GM19043 (cell line): ENCODE data around the gene RMI1.
"Not testable (repeated sequence)": the region's sequence is repeated elsewhere in the genome, so short reads cannot be mapped to it uniquely, and the experiment has no call there.

Experiments
- ATAC-seq: cut with Tn5 transposase; IDR thresholded peaks from one replicate; pipeline ENCODE4 v1.9.1; 2021; ENCODE audit warnings: low read depth; ENCODE audit not compliant: unreplicated experiment

The RMI1 gene

DNA sequence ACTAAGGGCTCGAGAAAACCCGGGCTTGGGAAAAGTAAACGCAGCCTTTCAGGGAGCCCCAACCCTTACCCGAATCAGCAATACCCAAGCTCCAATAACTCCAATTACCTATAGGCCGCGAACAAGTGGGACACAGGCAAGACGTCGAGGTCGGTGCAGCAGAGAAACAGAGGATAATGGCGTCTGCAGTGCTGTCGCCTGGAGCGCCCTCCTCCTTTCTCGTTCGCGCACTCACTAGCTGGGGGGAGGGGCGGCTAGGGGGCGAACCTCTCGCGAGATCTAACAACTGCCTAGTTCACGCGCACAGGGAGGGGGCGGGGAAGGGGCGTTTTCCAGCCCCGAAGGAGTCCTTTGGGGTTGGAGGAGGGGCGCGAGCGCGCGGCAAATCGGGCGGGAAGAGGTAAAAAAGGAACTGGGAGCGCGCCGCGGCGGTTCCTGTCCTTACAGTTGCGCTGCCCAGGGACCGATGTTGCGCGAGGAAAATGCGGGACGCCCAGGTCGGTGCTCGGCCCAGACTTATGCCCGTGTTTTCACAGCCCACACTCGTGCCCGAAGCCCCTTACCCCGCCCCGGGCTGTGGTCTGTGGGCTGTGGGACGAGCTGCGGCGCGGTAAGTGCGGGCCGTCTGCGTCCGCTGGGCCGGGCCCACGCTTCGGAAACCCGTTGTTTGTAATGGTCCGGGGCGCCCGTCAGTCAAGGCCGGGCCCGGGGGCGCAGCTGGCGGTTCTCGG, at the start of gene RMI1:
TSS of gene RMI1 (plus strand) at position 411 of the 731 bp plus-strand sequence. CDS start 20,182 bp downstream, outside the sequence.
- ATAC-seq, result peak; percentile 64

DNA sequence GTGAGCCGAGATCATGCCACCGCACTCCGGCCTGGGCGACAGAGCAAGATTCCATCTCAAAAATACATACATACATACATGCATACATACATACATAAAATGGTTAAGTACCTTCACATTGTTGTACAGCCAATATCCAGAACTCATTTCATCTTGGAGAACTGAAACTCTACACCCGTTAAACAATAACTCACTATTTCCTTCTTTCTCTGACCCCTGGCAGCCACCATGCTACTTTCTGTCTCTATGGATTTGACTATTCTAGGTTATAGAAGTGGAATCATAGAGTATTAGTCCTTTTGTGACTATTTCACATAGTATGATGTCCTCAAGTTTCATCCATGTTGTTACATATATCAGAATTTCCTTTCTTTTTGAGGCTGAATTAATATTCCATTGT, 49.7 kb upstream of the RMI1 start:
- no peak for ATAC-seq

DNA sequence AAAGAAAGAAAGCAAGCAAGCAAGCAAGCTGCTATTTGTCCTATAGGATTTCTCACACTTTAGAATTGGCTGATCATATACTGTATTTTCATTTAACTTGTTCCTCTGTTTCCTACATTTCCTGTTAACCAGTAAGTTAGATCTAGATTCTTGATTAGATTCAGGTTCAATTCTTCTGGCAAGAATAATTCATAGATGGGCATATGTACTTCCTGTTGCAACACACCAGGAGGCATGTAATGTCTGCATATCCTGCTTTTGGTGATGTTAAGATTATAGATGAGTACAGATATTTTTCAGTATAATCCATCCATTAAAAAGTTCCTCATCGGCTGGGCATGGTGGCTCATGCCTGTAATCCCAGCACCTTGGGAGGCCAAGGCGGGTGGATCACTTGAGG, 48.6 kb upstream of the RMI1 start:
- no peak for ATAC-seq

DNA sequence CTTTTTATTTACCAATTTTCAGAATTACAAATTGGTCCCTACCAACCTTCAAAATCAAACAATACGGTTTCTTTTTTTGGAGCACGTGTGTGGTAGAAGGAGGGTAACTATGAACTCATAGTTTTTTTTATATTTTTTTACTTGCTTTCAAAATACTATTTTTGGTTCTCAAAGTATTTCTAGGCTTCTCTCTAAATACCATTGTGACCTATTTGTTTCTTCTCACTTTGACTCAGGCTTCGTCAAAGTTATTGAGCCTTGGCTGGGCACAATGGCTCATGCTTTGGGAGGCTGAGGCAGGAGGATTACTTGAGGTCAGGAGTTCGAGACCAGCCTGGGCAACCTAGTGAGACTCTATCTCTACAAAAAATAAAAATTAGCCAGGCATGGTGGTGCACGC, 47.8 kb upstream of the RMI1 start:
- no peak for ATAC-seq

DNA sequence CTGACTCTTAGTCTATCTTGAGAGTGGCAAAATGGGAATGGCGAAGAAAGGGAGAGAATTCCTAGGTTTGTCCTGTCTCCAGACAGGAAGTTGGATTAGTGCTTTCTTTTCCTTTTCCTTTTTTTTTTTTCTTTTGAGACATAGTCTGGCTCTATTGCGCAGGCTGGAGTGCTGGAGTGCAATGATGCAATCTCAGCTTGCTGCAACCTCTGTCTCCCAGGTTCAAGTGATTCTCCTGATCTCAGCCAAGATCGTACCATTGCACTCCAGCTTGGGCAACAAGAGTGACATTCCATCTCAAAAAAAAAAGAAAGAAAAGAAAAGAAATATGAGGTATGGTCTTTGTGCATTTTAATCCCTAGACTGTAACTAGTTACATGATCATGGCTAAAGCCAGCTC, 46.8 kb upstream of the RMI1 start:
- ATAC-seq, result no peak

DNA sequence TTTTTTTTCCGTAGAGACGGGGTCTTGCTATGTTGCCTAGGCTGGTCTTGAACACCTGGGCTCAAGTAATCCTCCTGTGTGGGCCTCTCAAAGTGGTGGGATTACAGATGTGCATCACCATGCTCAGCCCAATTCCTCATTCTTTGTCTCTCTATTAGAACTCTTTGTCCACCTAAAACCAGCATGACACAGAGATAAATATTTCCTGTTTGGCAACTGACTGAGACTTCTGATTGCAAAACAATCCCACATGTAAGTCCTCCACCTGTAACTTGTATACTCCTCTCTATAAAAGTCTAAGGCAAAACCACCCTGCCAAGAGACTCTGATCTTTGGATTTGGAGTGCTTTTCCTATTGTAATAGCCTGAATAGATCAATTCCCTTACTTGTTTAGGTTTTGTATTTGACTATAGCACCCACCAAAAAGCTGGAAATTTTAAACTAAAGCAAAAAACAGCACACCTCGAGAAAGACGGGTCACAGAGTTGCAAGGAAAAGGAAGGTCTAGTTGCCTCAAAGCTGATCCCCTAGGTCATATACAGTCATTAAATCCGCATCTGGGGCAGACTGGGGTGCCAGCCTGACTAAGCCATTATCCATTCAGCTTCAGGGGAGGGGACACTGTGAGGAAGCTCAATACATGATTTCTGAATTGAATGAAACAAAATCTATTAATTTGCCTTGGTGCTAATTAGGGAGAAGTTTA, 45.9 kb upstream of the RMI1 start:
- ATAC-seq, result no peak

DNA sequence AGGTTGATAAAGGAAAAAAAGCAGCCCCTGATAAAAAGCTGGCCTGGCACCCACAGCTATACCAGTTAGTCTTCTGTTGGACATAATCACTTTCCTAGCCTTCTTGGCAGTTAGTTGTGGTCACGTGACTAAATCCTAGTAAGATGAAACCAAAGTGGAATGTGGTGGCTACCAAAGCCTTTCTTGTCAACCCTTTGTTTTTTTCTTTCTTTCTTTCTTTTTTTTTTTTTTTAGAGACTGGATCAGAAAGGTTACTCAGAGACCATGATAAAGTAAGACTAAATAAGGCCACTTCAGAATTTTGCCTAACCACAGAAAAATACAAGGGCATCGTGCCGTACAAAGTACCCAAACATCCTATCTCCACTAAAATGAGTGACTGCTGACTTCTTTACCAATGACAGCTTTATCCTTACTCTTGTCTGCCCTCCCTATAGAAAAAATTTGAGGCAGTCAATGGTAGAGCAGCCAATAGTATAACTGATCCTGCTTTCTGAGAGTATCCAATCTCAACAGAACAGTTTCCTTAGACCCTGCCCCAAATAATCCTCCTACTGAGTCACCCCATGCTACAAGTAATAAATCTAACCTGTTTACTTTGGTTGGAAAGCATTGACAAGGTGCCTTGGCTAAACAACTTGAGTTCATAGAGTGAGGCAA, 45.2 kb upstream of the RMI1 start:
- ATAC-seq, result no peak

DNA sequence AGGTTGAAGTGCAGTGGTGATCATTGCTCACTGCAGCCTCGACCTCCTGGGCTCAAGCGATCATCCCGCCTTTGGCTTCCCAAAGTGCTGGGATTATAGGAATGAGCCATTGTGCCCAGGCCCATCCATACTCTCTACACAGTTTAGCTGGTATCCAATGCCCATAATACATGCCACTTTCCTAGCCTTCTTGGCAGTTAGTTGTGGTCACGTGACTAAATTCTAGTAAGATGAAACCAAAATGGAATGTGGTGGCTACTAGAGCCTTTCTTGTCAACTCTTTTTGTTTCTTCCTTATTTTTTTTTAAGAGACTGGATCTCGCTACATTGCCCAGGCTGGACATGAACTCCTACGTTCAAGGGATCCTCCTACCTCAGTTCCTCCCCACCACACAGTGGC, 44.1 kb upstream of the RMI1 start:
- ATAC-seq, result no peak

DNA sequence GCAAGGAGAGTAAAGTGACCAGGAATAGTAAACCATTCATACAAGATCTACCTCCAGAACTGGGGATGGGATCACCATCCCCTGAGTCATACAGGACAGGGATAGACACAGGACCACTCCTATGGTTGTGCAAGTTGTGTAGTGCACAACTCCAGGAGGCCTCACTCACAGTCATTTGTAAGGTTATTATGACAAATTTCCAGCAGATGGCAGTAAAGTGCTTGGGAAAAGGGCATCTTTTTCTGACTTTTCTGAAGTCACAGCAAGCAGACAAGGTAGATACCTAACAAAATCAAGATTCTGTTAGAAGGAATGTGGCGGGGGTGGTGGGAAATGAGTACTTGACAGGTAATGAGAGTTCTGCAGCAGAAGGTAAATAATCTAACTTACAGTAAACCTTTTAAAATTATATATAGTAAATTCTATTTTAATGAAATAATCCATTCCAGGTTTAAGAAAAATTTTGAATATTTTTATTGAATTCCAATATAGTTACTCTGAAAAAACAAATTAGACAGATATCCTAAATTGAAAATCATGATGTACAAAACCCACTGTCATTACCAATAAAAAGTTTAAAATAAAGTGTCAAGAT, 42.6 kb upstream of the RMI1 start:
- ATAC-seq, result peak; percentile 74

DNA sequence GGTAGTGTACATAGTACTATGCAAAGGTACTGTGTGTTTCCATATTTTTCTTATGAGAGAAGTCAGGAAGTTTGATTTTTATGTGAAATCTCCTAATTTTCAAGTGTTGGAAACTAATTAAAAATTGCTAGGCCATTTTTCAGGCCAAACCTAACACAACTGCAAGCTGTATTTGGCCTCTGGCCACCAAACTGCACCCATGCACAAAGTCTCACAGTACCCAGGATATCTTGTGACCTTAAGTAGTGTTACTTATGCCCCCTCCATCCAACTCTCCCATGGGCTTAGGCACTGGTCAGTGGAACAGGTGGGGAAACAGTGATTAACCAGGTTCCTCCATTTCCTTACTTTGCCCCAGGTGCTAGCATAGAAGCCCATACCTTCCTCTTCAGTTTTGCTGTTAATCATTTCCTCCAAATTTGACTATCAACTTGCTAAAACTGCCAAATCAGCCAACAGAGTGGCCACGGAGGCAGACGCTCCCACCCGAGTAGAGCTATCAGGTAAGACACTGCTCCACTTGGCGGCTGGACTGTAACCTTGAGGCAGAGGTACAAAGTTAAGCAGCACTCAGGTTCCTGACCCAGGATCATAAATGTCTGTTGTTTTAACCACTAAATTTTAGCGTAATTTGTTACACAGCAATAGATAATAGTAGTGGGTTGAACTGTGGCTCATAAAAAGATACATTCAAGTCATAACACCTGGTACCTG, 39.9 kb upstream of the RMI1 start:
- no peak for ATAC-seq

DNA sequence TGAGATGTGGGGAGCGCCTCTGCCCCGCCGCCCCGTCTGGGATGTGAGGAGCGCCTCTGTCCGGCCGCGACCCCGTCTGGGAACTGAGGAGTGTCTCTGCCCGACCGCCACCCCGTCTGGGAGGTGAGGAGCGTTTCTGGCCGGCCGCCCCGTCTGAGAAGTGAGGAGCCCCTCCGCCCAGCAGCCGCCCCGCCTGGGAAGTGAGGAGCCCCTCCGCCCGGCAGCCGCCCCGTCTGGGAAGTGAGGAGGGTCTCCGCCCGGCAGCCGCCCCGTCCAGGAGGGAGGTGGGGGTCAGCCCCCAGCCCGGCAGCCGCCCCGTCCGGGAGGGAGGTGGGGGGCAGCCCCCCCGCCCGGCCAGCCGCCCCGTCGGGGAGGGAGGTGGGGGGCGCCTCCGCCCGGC, 32.5 kb upstream of the RMI1 start:
- not testable (repeated sequence) for ATAC-seq

DNA sequence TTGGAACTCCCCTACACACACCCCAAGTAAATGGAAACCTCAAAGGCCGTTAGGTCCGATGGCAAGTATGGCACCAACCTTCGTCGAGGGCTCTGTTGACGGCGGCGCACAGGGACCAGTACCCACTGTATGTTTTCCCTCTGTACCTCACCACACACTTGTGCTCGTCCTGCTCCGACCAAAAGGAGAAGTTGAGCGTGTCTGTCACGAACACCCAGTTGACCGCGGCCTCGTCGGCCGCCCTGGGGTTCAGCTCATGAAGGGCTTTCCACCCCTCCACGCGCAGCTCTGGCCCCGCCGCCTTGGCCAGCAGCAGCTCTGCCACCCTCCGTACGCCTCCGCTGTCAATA, 24.5 kb upstream of the RMI1 start:
- ATAC-seq, result peak; percentile 52

DNA sequence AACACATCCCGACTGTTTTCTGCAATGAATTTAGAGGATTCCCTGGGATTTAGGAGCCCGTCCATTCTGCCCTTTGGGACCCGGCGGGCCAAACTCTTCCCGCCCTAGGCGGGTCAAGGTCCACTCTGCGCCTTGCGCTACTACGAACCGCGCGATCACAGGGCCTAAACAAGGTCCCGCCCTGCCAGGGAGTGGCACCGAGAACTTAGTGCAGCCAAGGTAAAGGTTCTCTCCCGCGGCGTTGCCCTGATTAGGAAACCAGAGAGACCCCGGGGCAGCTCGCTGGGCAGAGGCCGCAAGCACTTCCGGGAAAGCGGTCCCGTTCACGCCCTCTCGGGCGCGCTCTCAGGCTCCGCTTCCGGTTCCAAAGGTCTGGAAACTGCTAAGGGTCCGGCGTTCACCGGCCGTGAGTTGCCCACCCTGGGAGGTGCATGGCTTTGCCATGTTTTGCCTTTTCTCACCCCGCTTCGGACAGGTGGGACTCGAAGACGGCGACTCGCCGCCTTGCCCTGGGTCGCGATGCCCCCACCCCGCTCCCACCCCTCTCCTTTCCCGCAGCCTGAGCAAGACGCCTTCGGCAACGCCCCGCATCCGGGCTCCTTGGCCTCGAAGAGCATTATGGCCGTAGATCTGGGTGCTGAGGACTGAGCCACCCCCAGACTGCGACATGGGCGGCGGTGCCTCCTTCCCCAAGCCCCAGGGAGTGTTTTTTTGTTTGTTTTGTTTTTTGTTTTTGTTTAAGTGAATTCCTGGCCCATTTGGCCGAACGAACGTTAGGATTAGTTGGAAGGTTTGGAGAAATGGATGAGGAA, 24.0 kb upstream of the RMI1 start:
- ATAC-seq, result peak; percentile 78

DNA sequence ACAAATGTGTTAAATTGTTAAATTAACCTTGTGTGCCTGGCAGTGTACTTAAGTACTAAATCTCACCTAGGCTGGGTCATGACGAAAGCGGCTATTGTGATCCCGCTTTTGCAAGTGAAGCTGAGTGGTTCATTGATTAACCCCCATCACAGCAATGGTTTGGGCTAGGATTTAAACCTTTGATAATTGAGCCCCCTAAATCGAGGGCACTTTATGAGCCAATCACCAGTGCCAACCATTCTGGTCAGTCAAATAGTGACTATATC, 23.4 kb upstream of the RMI1 start:
- no peak for ATAC-seq

DNA sequence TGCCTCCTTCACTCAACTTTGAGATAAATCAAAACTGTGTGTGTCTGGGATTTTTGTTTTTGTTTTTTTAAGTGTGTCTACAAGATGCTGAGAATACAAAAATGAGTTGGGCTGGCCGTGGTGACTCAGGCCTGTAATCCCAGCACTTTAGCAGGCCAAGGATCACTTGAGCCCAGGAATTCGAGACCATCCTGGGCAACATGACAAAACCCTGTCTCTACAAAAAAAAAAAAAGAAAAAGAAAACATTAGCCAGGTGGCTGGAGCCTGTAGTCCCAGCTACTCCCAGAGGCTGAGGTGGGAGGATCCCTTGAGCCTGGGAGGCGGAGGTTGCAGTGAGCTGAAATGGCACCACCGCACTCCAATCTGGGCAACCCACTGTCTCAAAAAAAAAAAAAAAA, 21.5 kb upstream of the RMI1 start:
- no peak for ATAC-seq

DNA sequence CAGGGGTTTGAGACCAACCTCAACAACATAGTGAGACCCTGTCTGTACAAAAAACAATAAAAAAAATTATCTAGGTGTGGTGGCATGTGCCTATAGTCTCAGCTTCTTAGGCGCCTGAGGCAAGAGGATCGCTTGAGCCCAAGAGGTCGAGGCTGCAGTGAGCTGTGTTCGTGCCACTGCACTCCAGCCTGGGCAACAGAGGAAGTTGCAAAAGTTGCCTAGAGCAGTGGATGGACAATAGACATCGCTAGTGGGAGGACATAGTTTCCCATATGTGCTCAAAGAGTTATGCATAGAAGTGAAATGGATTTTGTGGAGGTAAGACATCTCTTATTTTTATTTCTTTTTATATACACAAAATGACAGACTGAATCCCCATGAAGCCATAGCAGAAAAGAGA, 19.6 kb upstream of the RMI1 start:
- ATAC-seq, result no peak

DNA sequence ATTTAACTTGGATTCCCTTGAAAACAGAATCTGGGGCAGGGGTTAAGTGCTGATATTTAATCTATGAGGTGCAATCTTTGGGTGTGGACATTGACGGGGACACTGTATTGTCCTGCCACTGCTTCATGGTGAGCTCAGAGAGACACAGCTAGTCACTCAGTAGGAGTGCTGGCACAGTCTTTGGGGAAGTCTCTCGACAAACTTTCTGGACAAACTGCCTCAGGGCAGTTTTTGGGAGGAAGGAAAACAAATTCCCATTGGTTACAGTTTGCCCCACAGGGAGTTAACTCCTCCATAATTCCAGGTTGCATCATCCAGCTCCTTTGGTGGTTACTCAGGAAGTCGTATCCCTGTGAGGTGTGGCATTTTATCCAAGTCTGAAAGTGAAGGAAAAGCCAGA, 18.4 kb upstream of the RMI1 start:
- ATAC-seq, result no peak

DNA sequence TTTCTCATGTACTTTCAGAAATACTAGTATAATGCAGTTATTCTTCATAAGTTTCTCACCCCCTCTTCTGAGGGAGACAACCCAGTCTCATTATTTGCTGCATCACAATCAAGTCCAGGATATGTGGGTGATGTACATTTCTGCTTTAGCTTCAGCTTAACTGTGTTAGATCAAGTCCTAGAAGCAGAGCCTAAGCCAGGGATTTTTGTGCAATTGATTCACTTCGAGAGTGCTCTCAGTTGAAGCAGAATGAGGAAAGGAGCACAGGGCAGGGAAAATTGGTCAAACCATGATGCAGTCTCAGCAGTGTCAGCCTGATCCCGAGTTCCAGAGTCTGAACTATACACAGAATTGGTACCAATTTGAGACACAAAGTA, 15.6 kb upstream of the RMI1 start:
- no peak for ATAC-seq

DNA sequence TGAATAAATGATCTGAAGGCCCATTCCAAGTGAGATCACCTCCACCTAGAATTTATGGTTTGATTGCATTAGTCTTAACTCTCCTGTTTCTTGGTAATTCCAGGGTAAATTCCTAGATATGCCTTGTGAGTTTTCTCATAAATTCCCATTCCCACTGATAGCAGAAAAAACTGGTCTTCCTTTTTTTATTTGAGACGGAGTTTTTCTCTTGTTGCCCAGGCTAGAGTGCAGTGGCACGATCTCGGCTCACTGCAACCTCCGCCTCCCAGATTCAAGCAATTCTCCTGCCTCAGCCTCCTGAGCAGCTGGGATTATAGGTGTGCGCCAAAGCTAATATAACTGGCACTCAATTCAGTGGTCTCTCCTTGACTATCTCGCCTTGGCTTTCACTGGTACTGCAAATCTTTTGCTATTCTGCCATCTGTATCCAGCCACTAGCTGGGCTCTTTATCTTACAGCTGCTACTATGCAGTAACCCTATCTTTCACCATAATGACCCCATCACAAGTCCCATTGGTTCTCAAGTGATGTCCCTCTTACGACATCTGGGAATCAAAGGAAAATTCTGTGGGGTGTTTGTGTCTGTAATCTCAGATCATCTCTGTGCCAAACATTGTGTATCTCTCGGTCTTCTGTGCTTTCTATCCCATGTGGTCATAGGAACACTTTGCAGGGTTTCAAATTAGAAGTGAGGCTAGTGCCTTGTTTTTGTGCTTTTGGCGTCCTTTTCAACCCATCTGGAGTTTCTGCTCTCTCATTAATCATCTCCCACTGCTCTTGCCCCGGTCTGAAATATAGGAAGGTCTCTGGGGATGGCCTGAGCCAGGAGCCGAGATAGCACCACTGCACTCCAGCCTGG, 15.0 kb upstream of the RMI1 start:
- no peak for ATAC-seq

DNA sequence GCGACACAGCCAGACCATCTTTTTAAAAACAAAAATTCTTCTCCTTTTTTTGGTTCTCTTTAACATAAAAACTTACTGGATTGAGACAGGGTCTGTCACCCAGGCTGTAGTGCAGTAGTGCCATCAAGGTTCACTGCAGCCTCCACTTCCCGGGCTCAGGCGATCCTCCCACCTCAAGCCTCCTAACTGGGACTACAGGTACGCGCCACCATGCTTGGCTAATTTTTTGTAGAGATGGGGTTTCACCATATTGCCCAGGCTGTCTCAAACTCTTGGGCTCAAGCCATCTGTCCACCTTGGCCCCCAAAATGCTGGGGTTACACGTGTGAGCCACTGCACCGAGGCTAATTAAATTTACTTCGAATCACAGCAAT, 14.4 kb upstream of the RMI1 start:
- no peak for ATAC-seq
